Measurements from ENCODE around the gene PPY.

DNA sequence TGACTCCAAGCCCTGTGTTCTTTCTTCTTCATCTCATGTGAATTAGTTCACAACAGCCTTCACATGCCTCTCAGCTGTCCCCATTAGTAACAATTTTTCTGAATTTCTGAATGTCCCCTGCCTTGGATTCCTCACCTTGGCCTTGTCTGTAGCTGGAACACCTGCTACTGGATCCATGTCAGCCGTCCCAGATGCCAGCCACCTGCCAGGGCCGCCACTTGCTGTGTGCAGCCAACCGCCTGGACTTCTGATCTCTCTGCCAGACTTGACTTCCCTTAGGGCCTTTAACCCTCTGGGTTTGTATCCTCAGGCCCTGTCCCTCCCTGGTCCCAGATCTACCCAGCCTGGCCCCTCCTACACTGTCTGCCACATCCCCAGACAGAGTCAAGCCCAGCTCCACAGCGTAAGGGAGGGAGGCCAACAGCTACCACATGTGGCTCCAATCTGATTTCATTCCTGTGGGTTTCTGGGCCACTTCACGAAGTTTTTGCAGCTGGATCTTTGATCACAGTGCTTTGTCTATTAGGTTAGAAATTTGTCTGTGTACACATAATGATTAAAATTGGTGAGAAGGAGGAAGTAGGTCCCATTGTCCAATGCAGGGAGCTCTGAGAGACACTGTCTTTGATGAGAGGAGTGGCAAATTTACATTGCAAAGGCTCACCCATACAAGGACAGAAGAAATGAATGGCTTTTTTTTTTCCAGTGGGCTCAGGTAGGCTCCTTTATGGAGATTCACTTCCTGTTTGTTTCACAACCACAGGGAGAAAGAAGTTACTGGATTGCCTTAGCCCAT lies 50.2 kb downstream of the PPY start:
- TF ChIP-seq CTCF (conservative IDR thresholded peaks at IDR 0.05 in 1 of 2, IDR thresholded peaks at IDR 0.05 in 1 of 2; ENCODE audit: low read depth in 1 of 2, low read length in 2 of 2), result no peak
- no peak for TF ChIP-seq EZH2 (IDR thresholded peaks at IDR 0.05; ENCODE audit: low read length, missing control alignments)
